AG04450 (cell line): ENCODE results near the gene PRSS38. TPM values are rescaled to one million over a fixed set of nuclear protein-coding genes. Genes with fewer than 3 reads are reported as not detected.

Source experiments
- CTCF ChIA-PET: fragments of 300-600, 350-600 bp; formaldehyde crosslinking; extraction: SDS; loops from one replicate; lab custom pipeline; 2022; ENCODE audit warnings: antibody characterized with exemption, inconsistent platforms; lab: Charles Lee
- POLR2A ChIA-PET: fragments of 350-600 bp; formaldehyde crosslinking; extraction: SDS; loops from one replicate; lab custom pipeline; 2021; ENCODE audit warnings: antibody characterized with exemption, inconsistent platforms; lab: Yijun Ruan, JAX
- DNase-seq: peaks from one replicate; pipeline ENCODE4 v3.0.0-alpha.2; 2011; ENCODE audit warnings: low read depth, low spot score
- H3K27ac ChIP-seq: one replicate; pipeline ENCODE4 v1.5.1; 2012; ENCODE audit warnings: low read depth, low read length, control low read depth
- H3K27me3 ChIP-seq: one replicate; pipeline ENCODE4 v1.6.0; 2012; ENCODE audit warnings: low read length; ENCODE audit not compliant: control insufficient read depth, insufficient read depth
- H3K4me3 ChIP-seq: 2 replicates; pipeline ENCODE4 v1.5.1; 2011; ENCODE audit warnings: mild to moderate bottlenecking, low read depth, low read length, control low read depth
- H3K9me3 ChIP-seq: 2 replicates; pipeline ENCODE4 v1.5.1; 2012; ENCODE audit warnings: low read length; ENCODE audit not compliant: control insufficient read depth, insufficient read depth
- CTCF ChIP-seq: IDR thresholded peaks from 2 replicates; pipeline ENCODE4 v1.5.1; 2011; ENCODE audit warnings: low read depth, low read length, control low read depth, inconsistent platforms
- polyA plus RNA-seq: library from polyadenylated mRNA; depleted of rRNA; stranded (reverse); fragments of >200 nt; gene quantifications from 2 replicates; pipeline ENCODE4 v1.2.3, GENCODE V29; 2011

PRSS38 gene
- polyA plus RNA-seq, 1 experiment, result not detected

GRCh38 chr1:227768125-227768439, 47.4 kb upstream of the PRSS38 start:
- ChIA-PET POLR2A (no interaction called here), CTCF (no interaction called here)
- no peak overlapping the region for H3K27ac ChIP-seq
- no peak for DNase-seq
- no peak overlapping the region for H3K4me3 ChIP-seq
- H3K9me3 ChIP-seq, result no peaks in the 10 kb centered on the region; the same call in 1 of the 2 replicates
- TF ChIP-seq CTCF, result no peak
- H3K27me3 ChIP-seq, result no peaks in the 10 kb centered on the region

GRCh38 chr1:227768640-227769039, 46.8 kb upstream of the PRSS38 start:
- ChIA-PET POLR2A (no interaction called here), CTCF (no interaction called here)
- Histone ChIP-seq H3K4me3 (no peak overlapping the region), H3K27me3 (no peaks in the 10 kb centered on the region), H3K9me3 (no peaks in the 10 kb centered on the region; the same call in 1 of the 2 replicates), H3K27ac (no peak overlapping the region)
- TF ChIP-seq CTCF, result no peak
- no peak for DNase-seq

GRCh38 chr1:227769047-227769935, 46.2 kb upstream of the PRSS38 start:
- Histone ChIP-seq H3K27ac (no peak overlapping the region), H3K4me3 (no peak overlapping the region), H3K27me3 (no peaks in the 10 kb centered on the region), H3K9me3 (no peaks in the 10 kb centered on the region)
- TF ChIP-seq CTCF, result no peak
- no peak for DNase-seq
- POLR2A ChIA-PET, result no interaction called here
- CTCF ChIA-PET, result no interaction called here

- DNase-seq, result no peak
- Histone ChIP-seq H3K27me3 (no peaks in the 10 kb centered on the region), H3K27ac (no peak overlapping the region), H3K4me3 (no peak overlapping the region), H3K9me3 (no peaks in the 10 kb centered on the region)
- ChIA-PET CTCF (no interaction called here), POLR2A (no interaction called here)
- TF ChIP-seq CTCF, result no peak
These were observed 45.5 kb upstream of the PRSS38 start for GRCh38 chr1:227769936-227770494.

GRCh38 chr1:227770812-227771211, 44.7 kb upstream of the PRSS38 start:
- no peak for TF ChIP-seq CTCF
- Histone ChIP-seq H3K9me3 (no peaks in the 10 kb centered on the region; the same call in 1 of the 2 replicates), H3K27me3 (no peaks in the 10 kb centered on the region), H3K4me3 (no peak overlapping the region), H3K27ac (no peak overlapping the region)
- ChIA-PET POLR2A (no interaction called here), CTCF (no interaction called here)
- DNase-seq, result no peak
